CD4-positive, alpha-beta T cell treated with Interleukin-21 for 1 hour (primary cell): ENCODE measurements around the gene BRF1.
A peak's percentile ranks its signal among the peaks of the same experiment; 100 is the strongest.

Experiments used
- DNase-seq: peaks from one replicate; pipeline ENCODE4 v3.0.0-alpha.2; 2020

BRF1 gene

GRCh38 chr14:105207460-105207901 is 93.3 kb downstream of the BRF1 start:
- no peak for DNase-seq

- DNase-seq, result no peak
Measured at GRCh38 chr14:105206873-105207272, 93.9 kb downstream of the BRF1 start.

- no peak for DNase-seq
Measured at GRCh38 chr14:105205673-105206208, 95.1 kb downstream of the BRF1 start.

DNA sequence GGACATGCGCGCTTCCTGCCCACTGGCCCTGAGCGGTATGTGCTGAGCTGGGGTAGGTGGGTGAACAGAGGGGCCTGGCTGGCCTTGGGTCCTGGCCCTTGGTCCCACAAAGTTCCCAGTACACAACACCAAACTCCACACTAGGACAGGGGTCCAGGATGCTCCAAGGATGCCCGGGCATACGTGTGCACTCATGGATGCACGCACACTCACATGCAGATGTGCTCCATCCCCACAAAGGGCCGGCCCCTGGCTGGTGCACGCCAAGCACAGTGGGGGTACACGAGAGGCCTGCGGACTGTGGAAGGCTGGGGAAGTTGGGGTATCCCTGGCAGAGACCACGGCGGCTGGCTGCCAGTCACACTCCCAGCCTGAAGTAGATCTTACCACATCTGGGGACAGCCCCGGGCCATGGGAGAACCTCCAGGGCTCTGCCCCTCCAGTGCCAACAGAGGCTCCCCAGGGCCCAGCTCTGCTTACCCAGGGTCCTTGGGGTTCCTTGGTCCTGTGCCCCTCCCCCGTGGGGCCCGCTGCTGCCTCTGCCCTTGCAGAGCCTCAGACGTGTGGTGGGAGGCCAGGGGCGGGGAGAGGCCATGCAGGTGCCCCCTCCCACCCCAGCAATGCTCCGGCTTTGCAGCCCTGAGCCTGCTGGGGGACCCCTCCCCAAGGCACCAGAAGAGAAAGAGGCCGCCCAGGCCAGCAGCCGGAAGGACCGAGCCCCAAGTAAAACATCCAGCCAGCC is 95.7 kb downstream of the BRF1 start:
- DNase-seq, result no peak

DNA sequence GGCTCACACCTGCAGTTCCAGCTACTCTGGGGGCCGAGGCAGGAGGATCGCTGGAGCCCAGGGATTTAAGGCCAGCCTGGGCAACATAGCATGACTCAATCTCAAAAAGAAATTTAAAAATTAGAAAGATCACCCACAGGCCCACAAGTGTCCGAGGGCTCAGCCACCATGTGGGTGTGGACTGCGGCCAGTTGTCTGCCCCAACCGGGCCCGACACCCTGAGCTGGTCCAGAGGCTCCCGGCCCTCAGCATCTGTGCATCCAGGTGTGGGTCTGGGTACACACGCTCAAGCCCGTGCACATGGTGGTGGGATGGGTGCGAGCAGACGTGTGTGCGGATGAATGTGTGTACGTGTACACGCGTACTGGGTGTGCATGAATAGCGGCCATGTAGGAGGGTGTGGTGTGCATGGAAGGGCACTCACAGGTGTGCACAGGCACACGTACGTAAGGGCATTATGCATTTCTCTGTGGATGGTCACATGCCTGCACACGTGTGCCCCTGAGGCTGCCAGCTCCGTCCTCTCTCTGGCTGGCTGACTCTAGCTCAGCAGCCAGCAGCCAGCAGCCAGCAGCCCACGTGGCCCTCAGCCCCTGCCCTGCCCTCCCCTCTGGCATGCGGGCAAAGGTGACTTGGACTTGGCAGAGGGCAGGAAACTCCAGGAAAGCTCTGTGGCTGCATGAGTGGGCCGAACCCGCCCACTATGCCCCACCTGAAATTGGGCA is 96.4 kb downstream of the BRF1 start:
- DNase-seq, result no peak

DNA sequence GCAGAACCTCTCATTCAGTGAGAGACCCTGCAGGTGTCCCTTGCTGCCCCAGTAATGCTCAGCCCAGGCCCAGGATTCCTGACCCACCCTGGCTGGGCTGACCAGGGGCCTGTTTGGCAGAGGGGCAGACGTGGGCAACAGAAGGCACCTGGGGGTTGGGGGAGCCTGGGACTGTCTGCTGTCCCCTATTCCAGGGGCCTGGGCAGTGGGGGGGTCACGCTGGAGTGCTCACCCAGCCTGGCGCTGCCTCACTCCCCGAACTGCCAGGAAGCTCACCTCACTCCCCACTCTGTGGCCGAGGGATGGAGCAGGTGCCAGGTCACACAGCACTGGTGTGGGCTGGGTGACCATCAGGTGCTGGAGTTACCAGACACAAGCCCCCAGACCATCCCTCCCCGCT is 97.1 kb downstream of the BRF1 start:
- DNase-seq, result no peak

GRCh38 chr14:105203057-105203531 is 97.7 kb downstream of the BRF1 start:
- DNase-seq, result peak; percentile 57

DNA sequence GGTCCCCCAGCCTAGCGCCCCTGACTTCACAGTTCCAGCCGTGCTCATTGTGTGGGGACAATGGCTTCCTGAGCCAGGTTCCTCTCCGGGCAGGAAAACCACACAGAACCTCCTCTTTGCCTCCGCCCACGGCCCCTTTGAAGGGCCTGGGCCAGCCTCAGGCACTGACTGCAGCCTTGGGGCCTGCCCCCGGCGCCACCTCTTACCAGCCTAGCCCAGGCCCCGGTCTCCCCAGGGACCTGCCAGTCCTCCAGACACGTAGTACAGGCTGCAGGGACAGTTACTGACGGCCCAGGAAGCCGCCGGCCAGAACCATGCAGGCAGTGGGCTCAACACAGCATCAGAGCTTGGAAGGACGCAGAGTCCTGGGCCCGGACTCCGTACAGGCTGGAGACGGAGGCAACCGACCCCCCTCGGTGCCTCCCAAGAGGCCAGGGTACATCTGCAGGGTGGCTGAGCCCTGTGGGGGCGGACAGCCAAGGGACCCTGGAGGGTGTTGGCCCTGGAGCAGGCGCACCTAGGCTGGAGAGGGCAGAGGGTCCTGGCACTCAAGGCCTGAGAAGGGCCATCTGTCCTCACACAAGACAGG is 98.8 kb downstream of the BRF1 start:
- peak; percentile 30 for DNase-seq

DNA sequence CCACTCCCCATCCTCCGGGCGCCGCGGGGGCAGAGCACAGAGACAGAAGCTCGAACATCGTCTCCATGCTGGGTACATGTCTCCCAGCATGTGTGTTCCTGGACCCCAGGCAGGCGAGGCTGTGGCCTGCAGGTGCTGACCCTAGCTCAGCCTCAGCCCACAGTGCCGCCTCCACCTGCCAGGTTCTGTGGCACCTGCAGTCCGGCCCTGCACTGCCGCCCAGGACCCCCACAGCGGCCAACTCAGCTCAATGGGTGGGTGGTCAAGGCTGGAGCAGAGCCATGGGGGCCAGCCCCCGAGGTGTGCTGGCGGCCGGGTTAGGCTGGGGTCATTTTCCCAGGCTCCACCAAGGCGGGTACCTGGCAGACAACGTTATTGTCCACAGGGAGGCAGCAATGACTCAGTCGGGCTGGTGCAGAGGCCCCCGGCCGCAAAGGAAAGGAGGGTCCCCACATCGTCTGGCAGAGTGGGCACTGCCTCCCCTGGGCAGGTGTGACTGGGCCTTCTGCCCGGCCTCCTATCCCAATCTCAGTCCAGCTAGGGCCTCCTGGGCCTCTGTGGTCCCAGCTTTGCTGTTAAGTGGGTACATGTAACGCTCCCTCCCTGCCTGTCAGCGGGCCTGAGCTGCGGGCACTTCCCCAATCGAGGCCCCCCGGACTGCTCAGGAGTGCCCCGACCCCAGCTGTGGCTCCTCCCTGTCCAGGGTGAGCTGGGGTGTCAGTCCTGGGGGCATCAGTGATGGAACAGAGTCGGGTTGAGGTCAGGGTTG is 99.5 kb downstream of the BRF1 start:
- DNase-seq, result no peak

DNA sequence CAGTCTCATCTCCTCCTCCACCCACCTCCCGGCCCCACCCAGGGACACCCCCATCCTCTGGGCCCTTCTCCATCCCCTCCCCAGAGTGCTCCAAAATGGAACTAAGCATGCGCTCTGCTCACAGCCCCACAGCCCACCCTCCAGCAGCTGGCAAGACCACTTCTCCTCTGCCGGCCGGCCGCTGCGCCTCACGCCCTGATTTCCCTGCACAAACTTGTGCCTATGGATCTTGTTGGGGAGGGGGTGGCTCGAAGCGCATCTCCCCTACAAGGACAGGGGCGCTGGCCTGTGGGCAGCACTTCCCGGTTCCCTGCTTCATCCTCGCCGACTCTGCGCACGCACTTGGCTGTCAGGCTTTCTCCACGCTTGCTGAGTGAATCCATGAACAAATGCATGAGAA is 100.2 kb downstream of the BRF1 start:
- no peak for DNase-seq

GRCh38 chr14:105200074-105200473 is 100.7 kb downstream of the BRF1 start:
- DNase-seq, result no peak

DNA sequence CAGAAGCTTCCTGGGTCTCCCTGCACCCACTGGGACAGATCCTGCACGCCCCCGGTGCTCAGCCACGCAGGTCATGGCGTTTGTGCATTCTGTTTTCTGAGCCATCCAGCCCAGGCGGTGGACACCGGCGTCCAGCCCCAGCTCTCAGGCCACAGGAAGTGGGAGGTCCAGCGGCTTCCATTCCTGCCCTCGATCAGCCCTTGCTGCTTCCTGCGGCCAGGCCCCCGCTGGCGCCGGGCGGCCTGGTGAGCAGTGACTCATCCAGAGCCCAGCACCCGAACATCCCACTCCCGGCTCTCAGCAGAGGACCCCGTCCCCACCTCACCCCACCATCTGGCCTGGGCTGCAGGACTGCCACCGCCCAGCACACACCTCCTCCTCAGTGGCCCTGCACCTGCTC is 101.7 kb downstream of the BRF1 start:
- no peak for DNase-seq

DNA sequence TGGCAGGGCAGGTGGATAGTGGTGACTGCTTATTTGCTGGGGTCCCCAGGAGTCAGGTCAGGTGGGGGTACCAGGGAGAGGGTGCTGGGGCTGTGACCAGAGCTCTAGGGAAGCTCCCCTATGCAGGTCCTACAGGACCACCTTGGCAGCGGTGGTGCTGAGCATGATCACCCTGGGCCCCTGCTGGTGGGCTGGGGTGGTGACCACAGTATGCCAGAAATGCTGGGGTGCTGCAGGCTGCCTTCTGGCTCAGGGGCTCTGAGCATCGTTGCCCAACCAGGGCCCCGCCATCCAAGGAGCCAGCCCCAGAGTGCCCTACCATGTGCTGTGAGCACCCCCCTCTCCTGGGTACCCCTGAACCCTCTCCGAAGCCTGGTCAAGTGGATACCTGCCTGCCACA is 102.2 kb downstream of the BRF1 start:
- no peak for DNase-seq

- DNase-seq, result peak; percentile 21
Measured at GRCh38 chr14:105197211-105197641, 103.6 kb downstream of the BRF1 start.

- DNase-seq, result no peak
Measured at GRCh38 chr14:105196265-105196960, 104.4 kb downstream of the BRF1 start.

DNA sequence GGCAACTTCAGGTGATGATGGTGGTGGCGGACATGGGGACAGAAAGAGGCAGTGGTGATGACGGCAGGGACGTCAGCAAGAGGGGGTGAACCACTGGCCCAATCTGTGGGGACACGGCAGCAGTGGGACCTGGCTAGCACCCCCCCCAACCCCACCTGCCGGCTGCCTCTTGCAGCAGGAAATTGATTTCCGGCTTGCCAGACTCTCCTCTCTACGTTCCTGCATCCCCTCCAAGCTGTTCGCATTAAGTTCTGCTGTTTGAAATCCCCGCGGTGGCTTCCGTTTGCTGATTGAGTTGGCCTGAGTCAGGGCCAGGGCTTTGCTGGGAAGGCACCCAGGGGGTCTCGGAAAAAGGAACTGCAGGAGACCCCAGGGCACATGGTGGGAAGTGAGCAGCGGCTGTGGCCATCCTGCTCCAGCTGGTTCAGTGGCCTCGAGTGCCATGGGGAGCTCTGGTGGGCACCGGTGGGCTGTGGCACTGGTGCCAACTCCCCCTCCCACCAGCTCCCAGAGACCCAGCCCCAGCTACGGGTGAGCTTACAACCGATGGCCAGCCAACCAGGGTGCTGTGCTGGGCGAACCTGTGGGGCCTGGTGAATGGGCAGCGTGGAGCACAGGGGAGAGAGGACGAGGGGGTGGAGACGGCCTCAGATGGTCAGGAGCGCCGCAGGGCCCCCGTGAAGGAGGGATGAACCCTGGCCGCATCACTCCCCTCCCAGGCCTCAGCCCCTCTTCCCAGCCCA is 105.1 kb downstream of the BRF1 start:
- no peak for DNase-seq

- no peak for DNase-seq
Measured at GRCh38 chr14:105195051-105195450, 105.8 kb downstream of the BRF1 start.

GRCh38 chr14:105193916-105194782 is 106.7 kb downstream of the BRF1 start:
- peak; percentile 30 for DNase-seq

GRCh38 chr14:105192866-105193731 is 107.7 kb downstream of the BRF1 start:
- DNase-seq, result no peak
